NB4 (cell line): ENCODE data around the gene NPAS3.
A peak's percentile ranks its signal among the peaks of the same experiment; 100 is the strongest.

Source experiments
- DNase-seq: peaks from one replicate; pipeline ENCODE4 v3.0.0; 2010; ENCODE audit warnings: low read depth
- H3K4me3 ChIP-seq: one replicate; pipeline ENCODE4 v1.5.1; 2011; ENCODE audit warnings: mild to moderate bottlenecking, low read depth, low read length, moderate library complexity
- CTCF ChIP-seq: IDR thresholded peaks from one replicate; pipeline ENCODE4 v1.5.1; 2012; ENCODE audit warnings: low read depth, low read length
- MAX ChIP-seq: IDR thresholded peaks from 2 replicates; pipeline ENCODE4 v1.6.1; 2011; ENCODE audit warnings: low read depth, low read length
- MYC ChIP-seq: IDR thresholded peaks from 2 replicates; pipeline ENCODE4 v1.6.1; 2011; ENCODE audit warnings: low read depth, low read length
- POLR2A ChIP-seq: IDR thresholded peaks from 2 replicates; pipeline ENCODE4 v1.6.1; 2011; ENCODE audit warnings: mild to moderate bottlenecking; ENCODE audit not compliant: insufficient read length; ENCODE audit errors: extremely low read depth

NPAS3 gene

GRCh38 chr14:33467971-33468370 is 529.3 kb downstream of the NPAS3 start:
- H3K4me3 ChIP-seq = no peak overlapping the region
- DNase-seq = no peak
- TF ChIP-seq CTCF (no peak), MAX (no peak)

- H3K4me3 ChIP-seq = no peak overlapping the region
- TF ChIP-seq POLR2A = no peak
- no peak for TF ChIP-seq MAX
- TF ChIP-seq CTCF = no peak
- no peak for TF ChIP-seq MYC
- no peak for DNase-seq
Measured at GRCh38 chr14:33469898-33470297, 531.2 kb downstream of the NPAS3 start.

- no peak overlapping the region for H3K4me3 ChIP-seq
- no peak for DNase-seq
- TF ChIP-seq MAX (no peak), POLR2A (no peak), CTCF (no peak), MYC (no peak)
Measured at GRCh38 chr14:33471776-33472175, 533.1 kb downstream of the NPAS3 start.

GRCh38 chr14:33475623-33476022 is 536.9 kb downstream of the NPAS3 start:
- no peak overlapping the region for H3K4me3 ChIP-seq
- DNase-seq = peak; percentile 34
- TF ChIP-seq MAX = no peak
- TF ChIP-seq CTCF = peak; percentile 46
- TF ChIP-seq MYC = no peak
- TF ChIP-seq POLR2A = no peak

- TF ChIP-seq MAX = no peak
- TF ChIP-seq MYC = no peak
- no peak for TF ChIP-seq CTCF
- no peak for TF ChIP-seq POLR2A
- no peak for DNase-seq
- H3K4me3 ChIP-seq = no peak overlapping the region
Measured at GRCh38 chr14:33477797-33478196, 539.1 kb downstream of the NPAS3 start.

GRCh38 chr14:33480071-33480886 is 541.6 kb downstream of the NPAS3 start:
- DNase-seq = no peak
- TF ChIP-seq POLR2A = no peak
- no peak for TF ChIP-seq CTCF
- no peak for TF ChIP-seq MAX
- TF ChIP-seq MYC = no peak
- no peak overlapping the region for H3K4me3 ChIP-seq
